ENCODE measurements around the gene HSD17B13.

GRCh38 chr4:87257523-87257922 lies 65.2 kb downstream of the HSD17B13 start:
- TF ChIP-seq, protein P1, sequence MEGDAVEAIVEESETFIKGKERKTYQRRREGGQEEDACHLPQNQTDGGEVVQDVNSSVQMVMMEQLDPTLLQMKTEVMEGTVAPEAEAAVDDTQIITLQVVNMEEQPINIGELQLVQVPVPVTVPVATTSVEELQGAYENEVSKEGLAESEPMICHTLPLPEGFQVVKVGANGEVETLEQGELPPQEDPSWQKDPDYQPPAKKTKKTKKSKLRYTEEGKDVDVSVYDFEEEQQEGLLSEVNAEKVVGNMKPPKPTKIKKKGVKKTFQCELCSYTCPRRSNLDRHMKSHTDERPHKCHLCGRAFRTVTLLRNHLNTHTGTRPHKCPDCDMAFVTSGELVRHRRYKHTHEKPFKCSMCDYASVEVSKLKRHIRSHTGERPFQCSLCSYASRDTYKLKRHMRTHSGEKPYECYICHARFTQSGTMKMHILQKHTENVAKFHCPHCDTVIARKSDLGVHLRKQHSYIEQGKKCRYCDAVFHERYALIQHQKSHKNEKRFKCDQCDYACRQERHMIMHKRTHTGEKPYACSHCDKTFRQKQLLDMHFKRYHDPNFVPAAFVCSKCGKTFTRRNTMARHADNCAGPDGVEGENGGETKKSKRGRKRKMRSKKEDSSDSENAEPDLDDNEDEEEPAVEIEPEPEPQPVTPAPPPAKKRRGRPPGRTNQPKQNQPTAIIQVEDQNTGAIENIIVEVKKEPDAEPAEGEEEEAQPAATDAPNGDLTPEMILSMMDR (IDR thresholded peaks at IDR 0.05; ENCODE audit: low read depth, low read length) = no peak
- TF ChIP-seq POLR2A (IDR thresholded peaks at IDR 0.05; ENCODE audit: extremely low read depth, insufficient read length) = no peak
- TF ChIP-seq, protein P2, sequence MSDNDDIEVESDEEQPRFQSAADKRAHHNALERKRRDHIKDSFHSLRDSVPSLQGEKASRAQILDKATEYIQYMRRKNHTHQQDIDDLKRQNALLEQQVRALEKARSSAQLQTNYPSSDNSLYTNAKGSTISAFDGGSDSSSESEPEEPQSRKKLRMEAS (IDR thresholded peaks at IDR 0.05; ENCODE audit: low read depth, low read length) = no peak
